Ascending aorta (tissue), 2 donors: ENCODE data around the gene OSBPL10. TPM values are rescaled to one million over a fixed set of nuclear protein-coding genes. Genes with fewer than 3 reads are reported as not detected.

ENCODE experiments used
- DNase-seq, 2 donors: peaks; one replicate each; pipeline ENCODE4 v3.0.0-alpha.2; 2019; ENCODE audit warnings: low spot score in 2 of 2
- H3K27ac ChIP-seq, 2 donors: fragments of 200-600 bp; sonication (generic); one replicate each; pipeline ENCODE4 v1.5.1; 2016 to 2017; ENCODE audit warnings: mild to moderate bottlenecking in 1 of 2
- H3K27me3 ChIP-seq: fragments of 200-600 bp; sonication (generic); one replicate; pipeline ENCODE4 v1.5.1; 2017
- H3K36me3 ChIP-seq, 2 donors: fragments of 200-600 bp; sonication (generic); one replicate each; pipeline ENCODE4 v1.5.1; 2016
- H3K4me1 ChIP-seq, 2 donors: fragments of 200-600 bp; sonication (generic); one replicate each; pipeline ENCODE4 v1.5.1; 2016 to 2017; ENCODE audit warnings: mild to moderate bottlenecking in 1 of 2
- H3K4me3 ChIP-seq, 2 donors: fragments of 200-600 bp; sonication (generic); one replicate each; pipeline ENCODE4 v1.5.1; 2016 to 2017; ENCODE audit warnings: mild to moderate bottlenecking in 1 of 2
- H3K9me3 ChIP-seq, 2 donors: fragments of 200-600 bp; sonication (generic); one replicate each; pipeline ENCODE4 v1.5.1; 2016
- CTCF ChIP-seq, 3 experiments: fragments of 200-600 bp in 2 of 3; fragments of 450-650 bp in 1 of 3; sonication (generic) in 2 of 3; IDR thresholded peaks; one replicate each; pipeline ENCODE4 v1.5.1; 2016 to 2019; ENCODE audit warnings: antibody characterized with exemption in 3 of 3, mild to moderate bottlenecking in 1 of 3, moderate library complexity in 1 of 3
- intact Hi-C: fragments of 100-400 bp; cut with DNase I; formaldehyde crosslinking; loops from one replicate; pipeline ENCODE4 v1.15.1; 2023
- total RNA-seq: library from RNA; depleted of rRNA; stranded (reverse); fragments of >200 nt; gene quantifications from one replicate; pipeline ENCODE4 v1.1.0, GENCODE V29; 2016

Gene OSBPL10
- total RNA-seq, 1 donor from 2014 or later = 169 TPM

GRCh38 chr3:31747785-31748184, 233.3 kb downstream of the OSBPL10 start:
- Histone ChIP-seq H3K4me1 (no peaks in the 10 kb centered on the region), H3K27me3 (no peaks in the 10 kb centered on the region), H3K27ac (no peak overlapping the region), H3K4me3 (no peak overlapping the region), H3K9me3 (no peaks in the 10 kb centered on the region), H3K36me3 (no peaks in the 10 kb centered on the region)
- no peak for TF ChIP-seq CTCF (IDR thresholded peaks at IDR 0.05)
- intact Hi-C loops = no loop called here
- DNase-seq = no peak

GRCh38 chr3:31744913-31745312, 236.1 kb downstream of the OSBPL10 start:
- Histone ChIP-seq H3K9me3 (no peaks in the 10 kb centered on the region), H3K27ac (no peak overlapping the region), H3K36me3 (no peaks in the 10 kb centered on the region), H3K4me3 (no peak overlapping the region), H3K4me1 (no peaks in the 10 kb centered on the region), H3K27me3 (no peaks in the 10 kb centered on the region)
- no peak for DNase-seq
- TF ChIP-seq CTCF (IDR thresholded peaks at IDR 0.05) = no peak
- intact Hi-C loops = no loop called here

GRCh38 chr3:31743331-31744089, 237.6 kb downstream of the OSBPL10 start:
- no peaks in the 10 kb centered on the region for H3K36me3 ChIP-seq

GRCh38 chr3:31740397-31740796, 240.7 kb downstream of the OSBPL10 start:
- intact Hi-C loops = no loop called here
- TF ChIP-seq CTCF (IDR thresholded peaks at IDR 0.05) = no peak
- no peak for DNase-seq
- no peaks in the 10 kb centered on the region for H3K27me3 ChIP-seq
- no peaks in the 10 kb centered on the region for H3K9me3 ChIP-seq
- H3K4me3 ChIP-seq = no peak overlapping the region
- no peaks in the 10 kb centered on the region for H3K36me3 ChIP-seq
- no peak overlapping the region for H3K27ac ChIP-seq
- H3K4me1 ChIP-seq = no peaks in the 10 kb centered on the region

More at GRCh38 chr3:31743331-31744089, 237.6 kb downstream of the OSBPL10 start:
- intact Hi-C loops = no loop called here
- Histone ChIP-seq H3K4me1 (no peaks in the 10 kb centered on the region), H3K4me3 (no peak overlapping the region), H3K9me3 (no peaks in the 10 kb centered on the region), H3K27ac (no peak overlapping the region), H3K27me3 (no peaks in the 10 kb centered on the region)
- no peak for DNase-seq
- no peak for TF ChIP-seq CTCF (IDR thresholded peaks at IDR 0.05)

GRCh38 chr3:31738412-31738811, 242.7 kb downstream of the OSBPL10 start:
- intact Hi-C loops = no loop called here
- no peak overlapping the region for H3K4me3 ChIP-seq
- no peaks in the 10 kb centered on the region for H3K27me3 ChIP-seq
- H3K27ac ChIP-seq = no peak overlapping the region
- H3K36me3 ChIP-seq = no peaks in the 10 kb centered on the region
- no peak for TF ChIP-seq CTCF (IDR thresholded peaks at IDR 0.05)
- no peaks in the 10 kb centered on the region for H3K9me3 ChIP-seq
- H3K4me1 ChIP-seq = peaks cover 0 to 6% of the 10 kb centered on the region in 2 donors
- DNase-seq = no peak
